Vagina (tissue), 2 donors: ENCODE results near the gene NFATC2. TPM values are rescaled to one million over a fixed set of nuclear protein-coding genes. Genes with fewer than 3 reads are reported as not detected.

ENCODE experiments used
- DNase-seq, 2 donors: peaks; one replicate each; pipeline ENCODE4 v3.0.0-alpha.2; 2017; ENCODE audit errors: extremely low spot score in 2 of 2
- H3K27ac ChIP-seq: fragments of 200-600 bp; sonication (generic); one replicate; pipeline ENCODE4 v1.5.1; 2019
- H3K27me3 ChIP-seq: fragments of 200-600 bp; sonication (generic); one replicate; pipeline ENCODE4 v1.5.1; 2019
- H3K36me3 ChIP-seq, 2 donors: fragments of 200-600 bp; sonication (generic); one replicate each; pipeline ENCODE4 v1.5.1; 2017 to 2019
- H3K4me1 ChIP-seq: fragments of 200-600 bp; sonication (generic); one replicate; pipeline ENCODE4 v1.5.1; 2019
- H3K4me3 ChIP-seq, 2 donors: fragments of 200-600 bp; sonication (generic); 1 replicate in 1 of 2; 2 replicates in 1 of 2; pipeline ENCODE4 v1.5.1; 2016 to 2019
- H3K9me3 ChIP-seq: fragments of 200-600 bp; sonication (generic); one replicate; pipeline ENCODE4 v1.5.1; 2019
- POLR2A ChIP-seq, 2 donors: fragments of 450-650 bp; IDR thresholded peaks; one replicate each; pipeline ENCODE4 v1.6.1; 2017; ENCODE audit warnings: antibody characterized with exemption in 2 of 2, mild to moderate bottlenecking in 2 of 2, moderate library complexity in 2 of 2
- POLR2AphosphoS5 ChIP-seq, 2 donors: sonication (generic); formaldehyde crosslinking; IDR thresholded peaks; one replicate each; pipeline ENCODE4 v1.9.0; 2017; ENCODE audit warnings: antibody characterized with exemption in 2 of 2, mild to moderate bottlenecking in 2 of 2, low read depth in 1 of 2; ENCODE audit not compliant: insufficient read depth in 1 of 2
- intact Hi-C: fragments of 100-400 bp; cut with DNase I; formaldehyde crosslinking; loops from one replicate; pipeline ENCODE4 v1.15.1; 2023
- total RNA-seq: library from RNA; depleted of rRNA; stranded (reverse); fragments of >200 nt; gene quantifications from one replicate; pipeline ENCODE4 v1.2.3, GENCODE V29; 2016
- TF ChIP-seq, protein P1 (sequence below), 3 experiments: fragments of 450-650 bp in 2 of 3; fragments of 200-600 bp in 1 of 3; sonication (generic) in 1 of 3; IDR thresholded peaks; one replicate each; pipeline ENCODE4 v1.5.1; 2017 to 2019; ENCODE audit warnings: antibody characterized with exemption in 3 of 3, mild to moderate bottlenecking in 2 of 3, moderate library complexity in 2 of 3

The NFATC2 gene
- total RNA-seq, 1 donor from 2014 or later: 7.4 TPM

DNA sequence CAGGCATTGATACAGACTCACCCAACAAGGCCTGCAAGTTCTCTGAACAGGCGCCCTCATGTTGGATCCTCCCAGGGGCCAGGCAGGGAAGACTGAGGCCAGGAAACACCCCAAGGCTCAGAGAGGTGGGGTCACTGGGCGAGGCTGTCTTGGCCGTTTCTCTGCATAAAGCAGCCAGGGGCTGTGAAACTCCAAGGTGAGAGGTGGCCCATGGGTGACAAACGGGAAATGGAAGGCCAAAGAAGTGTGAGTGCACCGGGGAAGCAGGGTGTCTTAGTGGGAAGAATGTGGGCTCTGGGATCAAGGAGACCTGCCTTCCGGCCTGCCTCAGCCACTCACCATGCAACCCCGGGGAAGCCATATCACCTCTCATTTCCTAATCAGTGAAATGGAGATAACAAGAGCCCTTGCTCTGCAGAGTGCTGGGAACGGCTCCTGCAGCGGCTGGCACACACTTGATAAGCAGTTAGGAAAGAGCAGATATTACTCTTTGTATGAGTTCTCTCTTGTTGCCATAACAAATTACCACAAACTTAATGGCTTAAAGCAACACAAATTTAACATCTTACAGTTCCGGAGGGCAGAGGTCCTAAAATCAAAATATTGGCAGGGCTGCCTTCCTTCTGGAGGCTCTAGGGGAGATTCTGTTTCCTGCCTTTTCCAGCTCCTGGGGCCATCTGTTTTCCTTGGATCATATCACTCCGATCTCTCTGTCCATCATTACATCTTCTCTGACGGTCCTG, 168.6 kb downstream of the NFATC2 start:
- intact Hi-C loops: no loop called here
- no peaks in the 10 kb centered on the region for H3K27me3 ChIP-seq
- no peak overlapping the region for H3K27ac ChIP-seq
- DNase-seq: no peak
- no peaks in the 10 kb centered on the region for H3K36me3 ChIP-seq
- H3K9me3 ChIP-seq: no peaks in the 10 kb centered on the region
- H3K4me1 ChIP-seq: peaks cover 8% of the 10 kb centered on the region
- H3K4me3 ChIP-seq: no peak overlapping the region
- TF ChIP-seq POLR2A (IDR thresholded peaks at IDR 0.05) (no peak), POLR2AphosphoS5 (IDR thresholded peaks at IDR 0.05; ENCODE audit: insufficient read depth in 1 of 2, low read depth in 1 of 2) (peak; percentile 13 to 25)
- TF ChIP-seq, protein P1, sequence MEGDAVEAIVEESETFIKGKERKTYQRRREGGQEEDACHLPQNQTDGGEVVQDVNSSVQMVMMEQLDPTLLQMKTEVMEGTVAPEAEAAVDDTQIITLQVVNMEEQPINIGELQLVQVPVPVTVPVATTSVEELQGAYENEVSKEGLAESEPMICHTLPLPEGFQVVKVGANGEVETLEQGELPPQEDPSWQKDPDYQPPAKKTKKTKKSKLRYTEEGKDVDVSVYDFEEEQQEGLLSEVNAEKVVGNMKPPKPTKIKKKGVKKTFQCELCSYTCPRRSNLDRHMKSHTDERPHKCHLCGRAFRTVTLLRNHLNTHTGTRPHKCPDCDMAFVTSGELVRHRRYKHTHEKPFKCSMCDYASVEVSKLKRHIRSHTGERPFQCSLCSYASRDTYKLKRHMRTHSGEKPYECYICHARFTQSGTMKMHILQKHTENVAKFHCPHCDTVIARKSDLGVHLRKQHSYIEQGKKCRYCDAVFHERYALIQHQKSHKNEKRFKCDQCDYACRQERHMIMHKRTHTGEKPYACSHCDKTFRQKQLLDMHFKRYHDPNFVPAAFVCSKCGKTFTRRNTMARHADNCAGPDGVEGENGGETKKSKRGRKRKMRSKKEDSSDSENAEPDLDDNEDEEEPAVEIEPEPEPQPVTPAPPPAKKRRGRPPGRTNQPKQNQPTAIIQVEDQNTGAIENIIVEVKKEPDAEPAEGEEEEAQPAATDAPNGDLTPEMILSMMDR (IDR thresholded peaks at IDR 0.05): no peak

- H3K4me3 ChIP-seq: no peak overlapping the region
- peaks cover 8% of the 10 kb centered on the region for H3K4me1 ChIP-seq
- no peaks in the 10 kb centered on the region for H3K9me3 ChIP-seq
- TF ChIP-seq POLR2A (IDR thresholded peaks at IDR 0.05) (no peak), POLR2AphosphoS5 (IDR thresholded peaks at IDR 0.05; ENCODE audit: insufficient read depth in 1 of 2, low read depth in 1 of 2) (no peak)
- TF ChIP-seq, protein P1 (IDR thresholded peaks at IDR 0.05): no peak
- intact Hi-C loops: no loop called here
- H3K27ac ChIP-seq: no peak overlapping the region
- no peak for DNase-seq
- H3K27me3 ChIP-seq: no peaks in the 10 kb centered on the region
- no peaks in the 10 kb centered on the region for H3K36me3 ChIP-seq
Measured at GRCh38 chr20:51372966-51373365, 169.6 kb downstream of the NFATC2 start.

DNA sequence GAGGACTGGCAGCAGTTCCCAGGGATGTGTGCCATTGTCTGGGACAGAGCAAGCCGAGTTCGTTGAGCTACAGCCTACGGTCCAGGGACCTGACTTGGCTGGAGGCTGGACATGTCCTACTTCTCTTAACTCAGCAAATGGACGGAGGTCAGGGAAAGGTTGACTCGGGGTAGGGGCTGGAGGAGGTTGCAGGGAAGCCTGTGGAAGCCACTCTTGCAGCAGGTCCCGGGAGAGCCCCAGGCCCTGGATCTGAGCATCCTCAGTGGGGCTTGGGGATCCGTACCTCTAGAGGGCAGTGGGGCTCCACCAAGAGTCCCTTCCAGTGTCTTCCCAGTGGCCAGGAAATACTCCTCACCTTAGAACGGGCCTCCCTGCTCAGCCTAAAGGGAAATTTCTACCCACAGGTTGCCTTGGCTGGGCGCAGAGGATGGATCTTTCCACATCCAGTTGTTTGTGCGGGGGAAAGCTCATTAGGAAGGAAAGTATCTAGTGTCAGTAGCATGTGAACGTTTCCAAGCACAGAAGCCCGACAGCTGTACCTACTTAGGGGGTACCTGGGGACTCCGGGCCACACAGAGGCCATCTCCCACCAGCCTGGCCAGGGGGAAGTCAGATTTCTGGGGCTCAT, 170.2 kb downstream of the NFATC2 start:
- Histone ChIP-seq H3K27ac (no peak overlapping the region), H3K4me1 (peaks cover 8% of the 10 kb centered on the region), H3K4me3 (no peak overlapping the region), H3K27me3 (no peaks in the 10 kb centered on the region), H3K9me3 (no peaks in the 10 kb centered on the region), H3K36me3 (no peaks in the 10 kb centered on the region)
- DNase-seq: no peak
- TF ChIP-seq, protein P1 (IDR thresholded peaks at IDR 0.05): peak; percentile 69 to 78 (median 71)
- TF ChIP-seq POLR2A (IDR thresholded peaks at IDR 0.05): no peak
- peak in 1 of 2 donors; percentile 27 for TF ChIP-seq POLR2AphosphoS5 (IDR thresholded peaks at IDR 0.05; ENCODE audit: insufficient read depth in 1 of 2, low read depth in 1 of 2)
- intact Hi-C loops: no loop called here

DNA sequence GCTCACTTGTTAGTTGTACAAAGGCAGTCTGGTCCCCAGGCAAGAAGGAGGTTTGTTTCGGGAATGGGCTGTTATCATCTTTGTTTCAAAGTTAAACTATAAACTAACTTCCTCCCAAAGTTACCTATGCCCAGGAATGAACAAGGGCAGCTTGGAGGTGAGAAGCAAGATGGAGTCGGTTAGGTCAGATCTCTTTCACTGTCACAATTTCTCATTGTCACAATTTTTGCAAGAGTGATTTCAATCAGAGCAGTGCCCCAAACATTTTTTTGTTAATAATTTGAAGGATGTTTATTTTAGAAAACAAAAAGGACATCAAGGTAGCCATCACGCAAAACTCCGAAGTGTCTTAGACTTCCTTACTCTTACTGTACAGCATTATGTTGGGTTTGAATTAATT, 170.8 kb downstream of the NFATC2 start:
- DNase-seq: no peak
- intact Hi-C loops: no loop called here
- Histone ChIP-seq H3K27me3 (no peaks in the 10 kb centered on the region), H3K9me3 (no peaks in the 10 kb centered on the region), H3K27ac (no peak overlapping the region), H3K4me1 (peaks cover 9% of the 10 kb centered on the region), H3K36me3 (no peaks in the 10 kb centered on the region), H3K4me3 (no peak overlapping the region)
- TF ChIP-seq POLR2AphosphoS5 (IDR thresholded peaks at IDR 0.05; ENCODE audit: insufficient read depth in 1 of 2, low read depth in 1 of 2): no peak
- TF ChIP-seq POLR2A (IDR thresholded peaks at IDR 0.05): no peak
- TF ChIP-seq, protein P1 (IDR thresholded peaks at IDR 0.05): no peak

DNA sequence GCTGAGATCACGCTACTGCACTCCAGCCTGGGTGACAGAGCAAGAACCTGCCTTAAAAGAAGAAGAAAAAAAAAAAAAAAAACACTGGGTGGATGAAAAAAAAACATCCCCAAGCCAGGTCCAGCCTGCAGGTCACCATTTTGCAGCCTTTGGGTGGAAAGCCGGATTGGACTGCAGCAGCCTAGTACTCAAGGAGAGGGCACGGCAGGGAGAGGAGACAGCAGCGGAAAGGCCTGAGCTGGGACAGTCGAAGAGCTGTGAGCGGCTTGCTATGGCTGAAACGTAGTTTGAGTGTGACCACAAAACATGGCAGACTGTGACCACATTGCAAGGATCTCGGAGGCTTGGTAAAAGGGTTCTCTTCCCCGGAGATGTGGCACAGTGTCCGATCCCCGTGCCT, 173.0 kb downstream of the NFATC2 start:
- intact Hi-C loops: loop anchor here (5.0 kb wide), 1 partner anchor 223 kb away; no protein-coding TSS in a partner anchor
- Histone ChIP-seq H3K9me3 (no peaks in the 10 kb centered on the region), H3K36me3 (no peaks in the 10 kb centered on the region), H3K27ac (no peak overlapping the region), H3K27me3 (no peaks in the 10 kb centered on the region), H3K4me1 (peaks cover 21% of the 10 kb centered on the region), H3K4me3 (no peak overlapping the region)
- TF ChIP-seq, protein P1 (IDR thresholded peaks at IDR 0.05): no peak
- TF ChIP-seq POLR2AphosphoS5 (IDR thresholded peaks at IDR 0.05; ENCODE audit: insufficient read depth in 1 of 2, low read depth in 1 of 2): no peak
- no peak for TF ChIP-seq POLR2A (IDR thresholded peaks at IDR 0.05)
- DNase-seq: no peak
